Activated T-helper 1 cell treated with anti-CD3 and anti-CD28 coated beads, Interleukin-2, amount 50 U/mL, for 16 hours (primary cell): ENCODE measurements around the gene QTRT2.

ENCODE experiments used
- DNase-seq, 2 donors: peaks; one replicate each; pipeline ENCODE4 v3.0.0-alpha.2; 2020; ENCODE audit warnings: low read depth in 1 of 2, low spot score in 1 of 2

The QTRT2 gene

DNA sequence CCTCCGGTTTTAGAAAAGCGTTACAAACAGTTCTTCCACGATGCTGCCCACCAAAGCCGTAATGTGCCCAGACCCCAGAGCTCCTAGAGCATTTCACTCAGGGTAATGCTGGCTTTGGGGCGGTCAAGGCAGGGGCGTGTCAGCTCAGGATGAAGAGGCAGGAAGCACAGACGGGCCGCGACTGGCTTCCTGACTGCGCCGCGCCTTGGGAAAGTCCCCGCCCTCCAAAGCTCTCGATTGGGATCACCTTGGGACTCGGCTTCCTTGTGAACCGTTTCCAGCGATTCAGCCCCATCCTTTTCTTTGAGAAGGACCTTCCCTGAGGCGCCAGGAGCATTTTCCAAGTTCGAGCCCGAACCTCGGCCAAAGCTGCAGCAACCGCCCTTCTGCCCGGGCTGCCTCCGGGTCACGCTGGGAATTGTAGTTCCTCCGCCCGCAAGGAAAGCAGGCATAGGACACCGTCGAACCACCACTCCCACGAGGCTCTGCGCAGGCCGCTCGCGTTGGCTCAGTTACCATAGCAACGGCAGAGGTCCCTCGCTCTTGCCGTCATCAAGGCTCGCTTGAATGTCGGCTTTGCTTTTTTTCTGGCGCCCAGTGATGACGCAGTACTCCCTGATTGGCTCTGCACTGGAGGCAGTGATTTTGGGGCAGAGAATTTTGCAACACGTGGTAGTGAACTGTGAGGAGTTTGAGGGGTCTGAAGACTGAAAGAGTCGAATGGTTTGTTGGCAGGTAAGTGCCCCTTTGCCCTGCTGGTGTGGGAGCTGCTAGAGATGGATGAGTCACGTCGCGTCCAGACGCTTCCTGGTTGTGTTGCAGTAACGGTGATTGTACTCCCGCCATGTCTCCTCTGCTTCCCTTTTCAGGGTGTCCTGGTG lies at the start of gene QTRT2, which contains the start of gene CCDC191:
QTRT2 (plus strand) TSS at position 608 of the 881 bp plus-strand sequence. CDS start 8,521 bp downstream, outside the sequence.
CCDC191 (minus strand) TSS at position 397 of the 881 bp plus-strand sequence; CDS start at position 337, 60 bp downstream.
- DNase-seq: peak; percentile 95 to 96

GRCh38 chr3:114011059-114011797 lies 45.3 kb upstream of the QTRT2 start:
- no peak for DNase-seq

GRCh38 chr3:114014211-114014610 lies 42.3 kb upstream of the QTRT2 start:
- DNase-seq: no peak

DNA sequence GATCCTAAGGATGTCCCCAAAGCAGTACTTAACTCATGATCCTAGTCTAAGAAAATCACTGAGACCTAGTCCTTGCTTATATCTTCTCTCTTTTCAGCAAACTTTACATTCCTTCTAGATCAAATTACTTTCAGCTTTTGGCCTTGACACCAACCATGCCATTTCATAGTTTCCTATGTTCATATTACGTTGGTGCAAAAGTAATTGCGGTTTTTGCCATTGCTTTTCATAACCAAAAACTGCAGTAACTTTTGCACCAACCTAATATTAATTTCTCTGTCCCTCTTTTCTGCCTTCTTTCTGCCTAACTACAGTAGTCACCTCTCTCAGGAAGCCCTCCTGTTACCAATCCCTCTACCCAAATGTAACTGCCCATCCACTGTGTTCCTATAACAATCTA lies 37.1 kb upstream of the QTRT2 start:
- no peak for DNase-seq

DNA sequence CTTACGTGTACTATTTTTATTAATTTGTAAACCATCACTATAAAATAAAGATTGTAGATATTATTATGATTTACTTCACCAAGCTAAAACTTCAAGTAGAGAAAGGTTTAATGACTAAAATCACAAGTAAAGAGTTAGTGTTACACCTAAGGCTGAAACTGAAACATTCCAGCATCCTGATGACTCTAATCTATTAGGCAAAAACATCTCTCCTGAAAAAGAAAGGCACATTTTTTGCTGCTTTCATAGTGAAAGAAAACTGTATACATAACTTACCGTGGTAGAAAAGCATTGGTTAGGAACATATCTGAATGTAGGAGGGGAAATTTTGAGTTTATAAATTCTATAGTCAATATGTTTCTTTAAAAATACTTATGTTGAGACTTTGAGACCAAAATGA lies 35.6 kb upstream of the QTRT2 start:
- no peak for DNase-seq

DNA sequence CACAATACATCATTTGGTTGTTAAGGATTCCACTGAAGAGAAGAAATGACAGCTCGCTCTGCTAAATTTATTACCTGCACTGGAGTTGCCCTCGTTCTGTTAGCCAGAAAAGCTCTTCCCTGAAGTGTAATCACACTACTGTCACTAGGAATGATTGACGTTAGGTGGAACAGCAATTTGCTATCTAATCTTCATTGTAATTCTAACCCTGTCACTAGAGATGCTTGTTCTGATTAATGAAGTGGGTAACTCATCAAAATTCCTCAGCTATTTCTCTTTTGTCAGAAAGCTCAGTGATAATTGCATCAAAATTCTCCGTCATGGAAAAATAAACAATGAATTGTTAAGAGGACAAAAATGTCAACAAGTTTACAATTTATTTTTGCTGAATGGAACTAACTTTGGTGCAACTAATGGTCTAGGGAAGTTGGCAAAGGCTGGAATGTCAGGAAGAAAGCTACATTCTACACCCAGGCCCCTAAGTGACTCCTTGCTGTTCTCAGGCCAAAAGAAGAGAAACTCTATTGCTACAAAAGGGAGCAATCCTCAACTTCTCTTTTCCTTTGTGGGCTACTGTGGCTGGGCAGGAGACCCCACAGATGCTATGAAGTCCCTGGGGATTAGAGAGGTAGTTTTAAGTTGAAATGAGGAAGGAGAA lies 34.3 kb upstream of the QTRT2 start:
- DNase-seq: no peak

- DNase-seq: no peak
These were observed 31.1 kb upstream of the QTRT2 start for GRCh38 chr3:114025451-114025850.

- DNase-seq: no peak
These were observed 30.2 kb upstream of the QTRT2 start for GRCh38 chr3:114026331-114026730.

DNA sequence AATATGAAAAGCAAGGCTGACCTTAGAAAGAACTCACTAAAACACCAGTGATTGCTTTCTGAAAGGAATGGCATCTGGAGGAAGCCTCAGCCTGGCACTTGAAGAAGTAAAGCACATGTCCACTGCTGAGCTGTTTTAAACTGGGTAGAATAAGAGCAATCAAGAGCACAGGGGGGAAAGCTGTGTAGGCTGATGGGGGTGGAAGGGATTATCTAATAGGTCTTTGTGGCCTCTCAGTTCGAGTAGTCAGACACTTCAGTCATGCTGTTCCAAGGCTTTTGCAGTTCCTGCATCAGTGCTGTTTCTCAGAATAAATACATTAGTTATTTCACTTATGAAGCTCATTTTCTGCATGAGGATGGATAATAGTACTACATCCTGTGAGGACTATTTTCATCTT lies 22.8 kb upstream of the QTRT2 start:
- no peak for DNase-seq

GRCh38 chr3:114034211-114034610 lies 22.3 kb upstream of the QTRT2 start:
- no peak for DNase-seq

- DNase-seq: no peak
These were observed 21.6 kb upstream of the QTRT2 start for GRCh38 chr3:114034787-114035545.

- DNase-seq: no peak
These were observed 20.6 kb upstream of the QTRT2 start for GRCh38 chr3:114035896-114036295.

DNA sequence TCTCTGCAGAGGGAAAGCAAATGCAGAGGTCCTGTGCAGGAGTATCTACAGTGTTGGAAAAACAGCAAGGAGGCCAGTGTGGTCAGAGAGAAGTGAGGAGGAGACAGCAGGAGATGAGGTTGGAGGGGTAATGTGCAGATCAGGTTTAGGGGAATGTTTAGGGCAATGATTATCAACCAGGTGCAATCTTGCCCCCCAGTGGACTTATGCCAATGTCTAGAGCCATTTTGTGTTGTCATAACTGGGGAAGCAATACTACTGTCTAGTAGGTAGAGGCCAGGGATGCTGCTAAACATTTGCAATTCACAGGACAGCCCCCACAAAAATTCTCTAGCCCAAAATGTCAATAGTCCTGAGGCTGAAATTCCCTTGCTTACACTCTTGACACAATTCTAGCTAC lies 13.3 kb upstream of the QTRT2 start:
- DNase-seq: no peak

DNA sequence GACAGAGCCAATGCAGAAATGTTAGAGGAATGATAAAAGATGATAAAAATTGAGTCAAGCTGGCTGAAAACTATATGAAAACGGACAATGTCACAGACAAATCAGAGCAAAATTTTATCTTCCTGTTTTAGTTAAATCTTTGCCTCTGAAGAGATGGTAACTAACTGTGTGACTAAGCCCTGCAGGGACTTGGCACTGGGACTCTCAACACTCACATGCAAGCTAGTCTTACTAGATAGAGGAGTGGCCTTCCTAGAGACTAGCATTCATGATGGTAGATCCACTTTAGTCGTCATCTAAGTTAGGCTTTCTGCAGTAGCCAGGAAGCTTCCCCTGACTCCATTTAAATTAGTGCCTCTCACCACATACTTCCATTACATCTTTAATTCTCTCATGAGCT lies 4.3 kb upstream of the QTRT2 start:
- DNase-seq: no peak

DNA sequence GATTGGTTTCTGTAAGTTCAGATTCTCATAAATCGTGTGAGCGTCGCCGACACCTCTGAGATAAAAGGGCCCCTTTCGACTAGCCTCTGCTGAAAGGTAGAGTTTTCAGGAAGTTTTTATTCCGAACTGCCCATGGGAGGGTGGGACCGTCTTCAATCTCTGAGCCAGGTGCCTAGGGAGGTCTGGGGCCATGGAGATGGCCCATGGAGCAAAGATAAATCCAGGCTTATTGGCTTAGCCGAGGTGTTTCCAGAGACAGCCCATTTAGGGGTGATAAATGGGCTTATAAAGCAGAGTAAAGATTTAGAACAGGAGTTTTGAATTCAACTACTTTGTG lies 442 bp downstream of the QTRT2 start:
- no peak for DNase-seq

DNA sequence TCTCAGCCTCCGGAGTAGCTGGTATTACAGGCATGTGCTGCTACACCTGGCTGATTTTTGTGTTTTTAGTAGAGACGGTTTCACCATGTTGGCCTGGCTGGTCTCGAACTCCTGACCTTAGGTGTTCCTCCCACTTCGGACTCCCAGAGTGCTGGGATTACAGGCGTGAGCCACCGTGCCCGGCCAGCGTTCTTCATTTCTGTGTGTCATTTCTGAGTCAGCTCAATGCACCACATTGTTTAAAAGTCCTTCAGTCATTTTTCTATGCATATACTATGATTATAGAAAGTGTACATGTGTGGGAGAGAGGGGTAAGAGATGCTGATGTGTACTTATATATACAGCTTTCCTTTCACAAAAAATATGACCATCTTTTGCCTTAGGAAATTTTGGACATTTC lies 2.1 kb downstream of the QTRT2 start:
- no peak for DNase-seq

- no peak for DNase-seq
These were observed 4.5 kb downstream of the QTRT2 start for GRCh38 chr3:114060906-114061655.

DNA sequence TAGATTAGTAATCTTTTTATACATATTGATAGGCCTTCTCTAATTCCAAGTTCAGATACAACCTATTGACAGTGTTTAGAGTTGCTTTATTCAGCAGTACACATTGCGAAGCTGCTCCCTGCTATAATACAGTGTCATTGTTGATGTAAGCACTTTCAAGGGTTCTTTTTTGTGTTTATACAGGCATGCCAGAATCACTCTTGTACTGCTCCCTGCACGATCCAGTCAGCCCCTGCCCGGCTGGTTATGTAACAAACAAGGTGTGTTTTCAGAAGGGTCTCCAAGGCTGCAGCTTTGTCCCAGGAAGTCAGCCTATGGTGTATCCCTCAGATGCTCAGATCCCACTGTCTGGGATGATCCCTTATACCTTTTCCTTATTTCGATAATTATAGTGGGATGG lies 11.3 kb downstream of the QTRT2 start:
- no peak for DNase-seq

GRCh38 chr3:114068336-114068735 lies 11.8 kb downstream of the QTRT2 start:
- DNase-seq: no peak

DNA sequence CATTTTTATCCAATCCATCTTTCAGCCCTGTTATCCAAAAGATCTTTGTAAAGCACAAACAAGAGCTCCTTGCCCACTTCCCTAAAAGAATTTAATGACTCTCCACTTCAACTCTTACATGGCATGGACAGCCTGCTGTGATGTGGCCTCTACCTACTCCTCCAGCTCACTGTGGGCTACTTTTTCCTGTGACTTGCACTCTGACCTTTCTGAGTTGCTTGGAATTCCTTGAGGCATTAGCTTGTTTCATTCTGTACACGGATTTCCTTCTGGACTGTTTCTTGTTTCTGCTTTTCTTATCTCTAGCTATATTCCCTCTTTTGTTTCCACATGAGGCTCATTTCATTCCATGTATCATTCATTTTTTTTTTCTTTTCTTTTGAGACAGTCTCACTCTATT lies 15.2 kb downstream of the QTRT2 start:
- no peak for DNase-seq
